GM12878 (cell line): Measurements from ENCODE around the gene ZYX. TPM values are rescaled to one million over a fixed set of nuclear protein-coding genes. Genes with fewer than 3 reads are reported as not detected.
A peak's percentile ranks its signal among the peaks of the same experiment; 100 is the strongest.

Source experiments
- ASH2L ChIP-seq: fragments of 300-600, 200-600 bp; sonication (generic); IDR thresholded peaks from 2 replicates; pipeline ENCODE4 v1.6.1; 2017; ENCODE audit warnings: low read depth, mild to moderate bottlenecking, borderline replicate concordance
- BHLHE40 ChIP-seq, 2 experiments: fragments of 450-650 bp in 1 of 2; IDR thresholded peaks; 2 replicates each; pipeline ENCODE4 v1.6.1; 2011 to 2017; ENCODE audit warnings: low read depth in 2 of 2, borderline replicate concordance in 1 of 2, improper control_type of control experiment in 1 of 2, low read length in 1 of 2, mild to moderate bottlenecking in 1 of 2
- CREM ChIP-seq: IDR thresholded peaks from 2 replicates; pipeline ENCODE4 v1.6.1; 2014; ENCODE audit warnings: antibody characterized with exemption, low read depth
- DPF2 ChIP-seq: fragments of 450-650 bp; IDR thresholded peaks from 2 replicates; pipeline ENCODE4 v1.6.1; 2017; ENCODE audit warnings: mild to moderate bottlenecking
- ESRRA ChIP-seq: IDR thresholded peaks from 2 replicates; pipeline ENCODE4 v1.6.1; 2012; ENCODE audit warnings: mild to moderate bottlenecking, low read length, improper control_type of control experiment
- GATAD2B ChIP-seq: fragments of 450-650 bp; conservative IDR thresholded peaks from 2 replicates; pipeline ENCODE4 v1.6.1; 2017; ENCODE audit warnings: low read depth, mild to moderate bottlenecking, moderate library complexity
- IRF4 ChIP-seq: IDR thresholded peaks from 2 replicates; pipeline ENCODE4 v1.6.1; 2011; ENCODE audit warnings: low read depth, low read length
- KAT2A ChIP-seq: conservative IDR thresholded peaks from 2 replicates; pipeline ENCODE4 v1.6.1; 2011; ENCODE audit warnings: low read depth, low read length; ENCODE audit not compliant: control insufficient read depth
- POLR2A ChIP-seq: IDR thresholded peaks from 2 replicates; pipeline ENCODE4 v1.6.1; 2011; ENCODE audit warnings: low read depth, mild to moderate bottlenecking, low read length
- POLR2AphosphoS5 ChIP-seq: IDR thresholded peaks from 2 replicates; pipeline ENCODE4 v1.6.1; 2011; ENCODE audit warnings: mild to moderate bottlenecking, low read length, inconsistent platforms
- SMAD5 ChIP-seq: IDR thresholded peaks from 2 replicates; pipeline ENCODE4 v1.6.1; 2016; ENCODE audit warnings: antibody characterized with exemption, low read depth
- SMC3 ChIP-seq: IDR thresholded peaks from 2 replicates; pipeline ENCODE4 v1.6.1; 2011; ENCODE audit warnings: low read length, improper control_type of control experiment, borderline replicate concordance
- SP1 ChIP-seq: IDR thresholded peaks from one replicate; pipeline ENCODE4 v1.6.1; 2011; ENCODE audit warnings: low read depth, low read length
- SPI1 ChIP-seq: IDR thresholded peaks from 2 replicates; pipeline ENCODE4 v1.6.1; 2011; ENCODE audit warnings: low read depth, mild to moderate bottlenecking, low read length, moderate library complexity, borderline replicate concordance; ENCODE audit not compliant: insufficient read depth
- SRF ChIP-seq, 2 experiments: IDR thresholded peaks; 2 replicates each; pipeline ENCODE4 v1.6.1; 2011; ENCODE audit warnings: low read depth in 2 of 2, low read length in 2 of 2, mild to moderate bottlenecking in 1 of 2, moderate library complexity in 1 of 2
- TARDBP ChIP-seq: IDR thresholded peaks from 2 replicates; pipeline ENCODE4 v1.6.1; 2016; ENCODE audit warnings: borderline replicate concordance
- TCF3 ChIP-seq: IDR thresholded peaks from 2 replicates; pipeline ENCODE4 v1.6.1; 2012; ENCODE audit warnings: low read depth, mild to moderate bottlenecking, low read length, borderline replicate concordance; ENCODE audit not compliant: insufficient read depth
- TCF7 ChIP-seq: IDR thresholded peaks from 2 replicates; pipeline ENCODE4 v1.6.1; 2014; ENCODE audit warnings: antibody characterized with exemption, borderline replicate concordance
- YY1 ChIP-seq: IDR thresholded peaks from 2 replicates; pipeline ENCODE4 v1.6.1; 2011; ENCODE audit warnings: low read depth, mild to moderate bottlenecking, low read length
- ZBED1 ChIP-seq: IDR thresholded peaks from 2 replicates; pipeline ENCODE4 v1.6.1; 2016; ENCODE audit warnings: borderline replicate concordance
- polyA plus RNA-seq, 11 experiments: library from polyadenylated mRNA; depleted of rRNA in 4 of 11; unstranded in 6 of 11; stranded (reverse) in 5 of 11; fragments of >200 nt; fragmentation: Nextera tagmentation in 4 of 11; fragmentation: Illumina TruSeq in 1 of 11; extraction: Ambion mirVana in 4 of 11; extraction: Trizol in 1 of 11; gene quantifications; 1 replicate in 1 of 11; 2 replicates in 10 of 11; pipeline versions ENCODE4 v1.2.1 to v1.2.3, GENCODE V29; 2011 to 2016; ENCODE audit warnings: inconsistent platforms in 2 of 11, missing spikeins in 2 of 11, low read depth in 1 of 11
- total RNA-seq, 4 experiments: library from RNA; depleted of rRNA in 3 of 4; stranded (reverse); fragments of >200 nt in 3 of 4; fragmentation: Illumina TruSeq in 1 of 4; extraction: Trizol in 1 of 4; gene quantifications; 2 replicates each; pipeline versions ENCODE4 v1.2.1 to v1.2.3, GENCODE V29; 2013 to 2021
- TF ChIP-seq, protein P1 (sequence below): IDR thresholded peaks from 2 replicates; pipeline ENCODE4 v1.6.1; 2012; ENCODE audit warnings: mild to moderate bottlenecking, low read depth, low read length
- TF ChIP-seq, protein P2 (sequence below): fragments of 450-650 bp; IDR thresholded peaks from 2 replicates; pipeline ENCODE4 v1.6.1; 2016; ENCODE audit warnings: mild to moderate bottlenecking
- TF ChIP-seq, protein P3 (sequence below): fragments of 450-650 bp; IDR thresholded peaks from 2 replicates; pipeline ENCODE4 v1.6.1; 2017; ENCODE audit warnings: mild to moderate bottlenecking, low read depth, inconsistent platforms; ENCODE audit not compliant: poor library complexity, severe bottlenecking
- TF ChIP-seq, protein P4 (sequence below): IDR thresholded peaks from 2 replicates; pipeline ENCODE4 v1.6.1; 2012; ENCODE audit warnings: low read depth, low read length, improper control_type of control experiment

ZYX gene
- total and polyA plus RNA-seq, 10 of the 15 experiments (the other 5 are each of a cell fraction or from before 2014, with no cell fraction given), result 2.1 to 100 (median 27.6) TPM

DNA sequence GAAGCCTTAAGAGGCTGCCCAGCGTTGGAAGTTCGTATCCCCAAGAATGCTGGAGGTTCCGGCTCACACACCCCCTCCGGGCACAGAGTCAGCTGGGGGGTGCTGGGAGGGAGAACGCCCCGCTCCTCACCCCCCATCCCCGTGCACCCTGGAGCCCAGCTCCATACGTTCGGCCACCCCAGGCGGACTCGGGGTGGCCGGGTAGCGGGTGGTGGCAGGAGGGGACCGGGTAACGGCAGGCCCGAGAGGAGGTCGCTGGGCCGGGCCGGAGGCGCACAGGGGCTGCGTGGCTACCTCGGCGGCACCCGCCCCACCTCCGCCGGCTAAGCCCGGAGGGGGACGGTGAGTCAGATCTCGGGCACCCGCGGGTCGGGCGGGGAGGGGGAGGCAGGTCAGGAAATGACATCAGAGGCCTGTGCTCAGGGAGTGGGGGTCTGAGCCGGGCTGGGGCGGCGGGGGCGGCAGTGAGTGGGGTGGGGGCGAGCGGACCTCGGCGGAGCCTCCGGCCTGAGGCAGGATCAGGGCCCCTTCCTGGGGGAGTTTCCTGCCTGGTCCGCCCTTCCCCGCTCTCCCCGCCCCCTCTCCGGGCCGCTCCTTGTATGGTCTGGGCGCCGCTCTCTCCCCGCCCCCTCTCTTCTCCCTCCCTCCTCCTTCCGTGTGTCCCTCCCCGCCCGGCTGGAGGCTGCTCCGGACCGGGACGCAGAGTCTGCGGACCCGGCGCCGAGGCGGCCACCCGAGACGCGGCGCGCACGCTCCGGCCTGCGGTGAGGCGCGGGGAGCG lies at the start of gene ZYX (continued):
- TF ChIP-seq SPI1 (no peak), SRF (IDR thresholded peaks at IDR 0.05; ENCODE audit: low read depth in 2 of 2, low read length in 2 of 2) (peak; percentile 93 to 97), TCF7 (no peak), SMAD5 (no peak), ESRRA (no peak), DPF2 (peak; percentile 73), TCF3 (0 out of 2 replicates have a peak, but pooled peaks have one; percentile 22), IRF4 (no peak), POLR2AphosphoS5 (peak; percentile 79), ASH2L (no peak), SP1 (peak; percentile 32), KAT2A (no peak), POLR2A (peak; percentile 83), BHLHE40 (IDR thresholded peaks at IDR 0.05; ENCODE audit: borderline replicate concordance in 1 of 2, low read depth in 2 of 2, low read length in 1 of 2) (peak in 1 of 2 experiments; percentile 13; a peak in 1 of 4 replicates), CREM (peak; percentile 7; the same call in 1 of the 2 replicates), GATAD2B (peak; percentile 84), YY1 (0 out of 2 replicates have a peak, but pooled peaks have one; percentile 6), TARDBP (0 out of 2 replicates have a peak, but pooled peaks have one; percentile 49), SMC3 (no peak), ZBED1 (no peak)
- TF ChIP-seq, protein P1, sequence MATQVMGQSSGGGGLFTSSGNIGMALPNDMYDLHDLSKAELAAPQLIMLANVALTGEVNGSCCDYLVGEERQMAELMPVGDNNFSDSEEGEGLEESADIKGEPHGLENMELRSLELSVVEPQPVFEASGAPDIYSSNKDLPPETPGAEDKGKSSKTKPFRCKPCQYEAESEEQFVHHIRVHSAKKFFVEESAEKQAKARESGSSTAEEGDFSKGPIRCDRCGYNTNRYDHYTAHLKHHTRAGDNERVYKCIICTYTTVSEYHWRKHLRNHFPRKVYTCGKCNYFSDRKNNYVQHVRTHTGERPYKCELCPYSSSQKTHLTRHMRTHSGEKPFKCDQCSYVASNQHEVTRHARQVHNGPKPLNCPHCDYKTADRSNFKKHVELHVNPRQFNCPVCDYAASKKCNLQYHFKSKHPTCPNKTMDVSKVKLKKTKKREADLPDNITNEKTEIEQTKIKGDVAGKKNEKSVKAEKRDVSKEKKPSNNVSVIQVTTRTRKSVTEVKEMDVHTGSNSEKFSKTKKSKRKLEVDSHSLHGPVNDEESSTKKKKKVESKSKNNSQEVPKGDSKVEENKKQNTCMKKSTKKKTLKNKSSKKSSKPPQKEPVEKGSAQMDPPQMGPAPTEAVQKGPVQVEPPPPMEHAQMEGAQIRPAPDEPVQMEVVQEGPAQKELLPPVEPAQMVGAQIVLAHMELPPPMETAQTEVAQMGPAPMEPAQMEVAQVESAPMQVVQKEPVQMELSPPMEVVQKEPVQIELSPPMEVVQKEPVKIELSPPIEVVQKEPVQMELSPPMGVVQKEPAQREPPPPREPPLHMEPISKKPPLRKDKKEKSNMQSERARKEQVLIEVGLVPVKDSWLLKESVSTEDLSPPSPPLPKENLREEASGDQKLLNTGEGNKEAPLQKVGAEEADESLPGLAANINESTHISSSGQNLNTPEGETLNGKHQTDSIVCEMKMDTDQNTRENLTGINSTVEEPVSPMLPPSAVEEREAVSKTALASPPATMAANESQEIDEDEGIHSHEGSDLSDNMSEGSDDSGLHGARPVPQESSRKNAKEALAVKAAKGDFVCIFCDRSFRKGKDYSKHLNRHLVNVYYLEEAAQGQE, result no peak
- TF ChIP-seq, protein P2, sequence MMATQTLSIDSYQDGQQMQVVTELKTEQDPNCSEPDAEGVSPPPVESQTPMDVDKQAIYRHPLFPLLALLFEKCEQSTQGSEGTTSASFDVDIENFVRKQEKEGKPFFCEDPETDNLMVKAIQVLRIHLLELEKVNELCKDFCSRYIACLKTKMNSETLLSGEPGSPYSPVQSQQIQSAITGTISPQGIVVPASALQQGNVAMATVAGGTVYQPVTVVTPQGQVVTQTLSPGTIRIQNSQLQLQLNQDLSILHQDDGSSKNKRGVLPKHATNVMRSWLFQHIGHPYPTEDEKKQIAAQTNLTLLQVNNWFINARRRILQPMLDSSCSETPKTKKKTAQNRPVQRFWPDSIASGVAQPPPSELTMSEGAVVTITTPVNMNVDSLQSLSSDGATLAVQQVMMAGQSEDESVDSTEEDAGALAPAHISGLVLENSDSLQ, result 0 out of 2 replicates have a peak, but pooled peaks have one; percentile 13
- TF ChIP-seq, protein P3, sequence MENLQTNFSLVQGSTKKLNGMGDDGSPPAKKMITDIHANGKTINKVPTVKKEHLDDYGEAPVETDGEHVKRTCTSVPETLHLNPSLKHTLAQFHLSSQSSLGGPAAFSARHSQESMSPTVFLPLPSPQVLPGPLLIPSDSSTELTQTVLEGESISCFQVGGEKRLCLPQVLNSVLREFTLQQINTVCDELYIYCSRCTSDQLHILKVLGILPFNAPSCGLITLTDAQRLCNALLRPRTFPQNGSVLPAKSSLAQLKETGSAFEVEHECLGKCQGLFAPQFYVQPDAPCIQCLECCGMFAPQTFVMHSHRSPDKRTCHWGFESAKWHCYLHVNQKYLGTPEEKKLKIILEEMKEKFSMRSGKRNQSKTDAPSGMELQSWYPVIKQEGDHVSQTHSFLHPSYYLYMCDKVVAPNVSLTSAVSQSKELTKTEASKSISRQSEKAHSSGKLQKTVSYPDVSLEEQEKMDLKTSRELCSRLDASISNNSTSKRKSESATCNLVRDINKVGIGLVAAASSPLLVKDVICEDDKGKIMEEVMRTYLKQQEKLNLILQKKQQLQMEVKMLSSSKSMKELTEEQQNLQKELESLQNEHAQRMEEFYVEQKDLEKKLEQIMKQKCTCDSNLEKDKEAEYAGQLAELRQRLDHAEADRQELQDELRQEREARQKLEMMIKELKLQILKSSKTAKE, result no peak
- TF ChIP-seq, protein P4, sequence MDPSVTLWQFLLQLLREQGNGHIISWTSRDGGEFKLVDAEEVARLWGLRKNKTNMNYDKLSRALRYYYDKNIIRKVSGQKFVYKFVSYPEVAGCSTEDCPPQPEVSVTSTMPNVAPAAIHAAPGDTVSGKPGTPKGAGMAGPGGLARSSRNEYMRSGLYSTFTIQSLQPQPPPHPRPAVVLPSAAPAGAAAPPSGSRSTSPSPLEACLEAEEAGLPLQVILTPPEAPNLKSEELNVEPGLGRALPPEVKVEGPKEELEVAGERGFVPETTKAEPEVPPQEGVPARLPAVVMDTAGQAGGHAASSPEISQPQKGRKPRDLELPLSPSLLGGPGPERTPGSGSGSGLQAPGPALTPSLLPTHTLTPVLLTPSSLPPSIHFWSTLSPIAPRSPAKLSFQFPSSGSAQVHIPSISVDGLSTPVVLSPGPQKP, result peak; percentile 47; the same call in 1 of the 2 replicates
